Fibroblast of lung (primary cell): ENCODE results near the gene WNT8A.
"Not testable (repeated sequence)": the region's sequence is repeated elsewhere in the genome, so short reads cannot be mapped to it uniquely, and the experiment has no call there.

Experiments used
- CTCF ChIP-seq, 2 donors: IDR thresholded peaks in 1 of 2; conservative IDR thresholded peaks in 1 of 2; 1 replicate in 1 of 2; 2 replicates in 1 of 2; pipeline ENCODE4 v1.5.1; 2011 to 2012; ENCODE audit warnings: low read length in 2 of 2, control low read depth in 1 of 2, inconsistent platforms in 1 of 2, low read depth in 1 of 2, mild to moderate bottlenecking in 1 of 2
- EZH2 ChIP-seq: IDR thresholded peaks from 2 replicates; pipeline ENCODE4 v1.5.1; 2012; ENCODE audit warnings: low read length, control low read depth, mild to moderate bottlenecking; ENCODE audit errors: missing control alignments

- not testable (repeated sequence) for TF ChIP-seq CTCF (conservative IDR thresholded peaks at IDR 0.05 in 1 of 2, IDR thresholded peaks at IDR 0.05 in 1 of 2; ENCODE audit: low read depth in 1 of 2, low read length in 2 of 2); EZH2
These were observed 38.5 kb upstream of the WNT8A start for GRCh38 chr5:138045283-138045682.
